Loucy (cell line): ENCODE data around the gene FGA.

Experiments used
- H2AFZ ChIP-seq: fragments of 200-600 bp; sonication (generic); 2 replicates; pipeline ENCODE4 v1.6.0; 2016; ENCODE audit warnings: antibody characterized with exemption, mild to moderate bottlenecking, low read length, moderate library complexity
- H3F3A ChIP-seq: fragments of 200-600 bp; 2 replicates; pipeline ENCODE4 v1.6.0; 2016; ENCODE audit warnings: antibody characterized with exemption, low read depth, mild to moderate bottlenecking
- H3K27me3 ChIP-seq: fragments of 200-600 bp; sonication (generic); 2 replicates; pipeline ENCODE4 v1.6.1; 2014; ENCODE audit warnings: low read length, mild to moderate bottlenecking; ENCODE audit not compliant: insufficient read depth, poor library complexity, severe bottlenecking
- H3K36me3 ChIP-seq: fragments of 200-600 bp; sonication (generic); 2 replicates; pipeline ENCODE4 v1.6.1; 2016; ENCODE audit warnings: low read length; ENCODE audit not compliant: insufficient read depth
- H3K4me1 ChIP-seq: fragments of 200-600 bp; sonication (generic); 2 replicates; pipeline ENCODE4 v1.5.1; 2014; ENCODE audit warnings: low read length, mild to moderate bottlenecking; ENCODE audit not compliant: insufficient read depth, poor library complexity, severe bottlenecking
- H3K4me2 ChIP-seq: fragments of 200-600 bp; sonication (generic); 2 replicates; pipeline ENCODE4 v1.6.0; 2014; ENCODE audit warnings: antibody characterized with exemption, low read length, low read depth, mild to moderate bottlenecking; ENCODE audit not compliant: poor library complexity, severe bottlenecking
- H3K4me3 ChIP-seq: fragments of 200-600 bp; sonication (generic); 2 replicates; pipeline ENCODE4 v1.5.1; 2014; ENCODE audit warnings: low read length, mild to moderate bottlenecking, mixed read lengths; ENCODE audit not compliant: poor library complexity, severe bottlenecking
- H3K79me2 ChIP-seq: fragments of 200-600 bp; sonication (generic); 2 replicates; pipeline ENCODE4 v1.6.1; 2014; ENCODE audit warnings: low read length; ENCODE audit not compliant: insufficient read depth
- H3K9ac ChIP-seq: fragments of 200-600 bp; sonication (generic); 2 replicates; pipeline ENCODE4 v1.6.0; 2014; ENCODE audit warnings: mild to moderate bottlenecking, low read depth, low read length, moderate library complexity; ENCODE audit not compliant: poor library complexity, severe bottlenecking
- H3K9me2 ChIP-seq: fragments of 200-600 bp; sonication (generic); replicated peaks from 2 replicates; pipeline ENCODE4 v1.6.1; 2016; ENCODE audit warnings: low read depth, low read length, mixed read lengths
- H3K9me3 ChIP-seq: fragments of 200-600 bp; sonication (generic); 2 replicates; pipeline ENCODE4 v1.6.1; 2014; ENCODE audit warnings: mild to moderate bottlenecking, antibody characterized with exemption, low read length, low read depth; ENCODE audit not compliant: insufficient read depth
- H4K20me1 ChIP-seq: fragments of 200-600 bp; sonication (generic); 2 replicates; pipeline ENCODE4 v1.6.0; 2014; ENCODE audit warnings: antibody characterized with exemption, low read length, mild to moderate bottlenecking; ENCODE audit not compliant: insufficient read depth, poor library complexity, severe bottlenecking
- EZH2phosphoT487 ChIP-seq: fragments of 200-600 bp; IDR thresholded peaks from 2 replicates; pipeline ENCODE4 v1.6.1; 2018; ENCODE audit warnings: antibody characterized with exemption, mild to moderate bottlenecking, moderate library complexity, borderline replicate concordance
- TF ChIP-seq, protein P1 (sequence below): fragments of 200-600 bp; sonication (generic); conservative IDR thresholded peaks from 2 replicates; pipeline ENCODE4 v1.5.1; 2014; ENCODE audit warnings: mild to moderate bottlenecking, antibody characterized with exemption, low read length

The FGA gene

DNA sequence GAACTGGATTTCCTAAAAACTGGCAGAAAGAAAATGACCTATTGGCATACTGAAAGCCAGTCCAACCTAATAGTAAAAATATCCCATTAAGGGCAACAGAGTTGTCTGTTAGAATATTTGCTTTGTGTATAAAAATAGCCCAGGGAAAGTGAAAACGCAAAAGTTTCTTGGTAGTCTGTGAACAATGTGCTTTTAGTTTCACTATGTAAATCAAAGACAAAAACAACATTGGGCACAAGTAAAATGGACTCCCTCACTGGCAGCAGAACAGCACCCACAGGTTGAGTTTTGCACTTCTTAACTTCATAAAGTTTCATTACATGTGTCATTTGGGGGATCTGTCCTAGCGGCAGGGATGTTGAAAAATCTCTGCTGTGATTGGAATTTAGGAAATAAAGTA is 26.2 kb upstream of the FGA start:
- peaks cover 5% of the 10 kb centered on the region for H3K27me3 ChIP-seq
- H3K9me3 ChIP-seq: no peaks in the 10 kb centered on the region
- TF ChIP-seq, protein P1, sequence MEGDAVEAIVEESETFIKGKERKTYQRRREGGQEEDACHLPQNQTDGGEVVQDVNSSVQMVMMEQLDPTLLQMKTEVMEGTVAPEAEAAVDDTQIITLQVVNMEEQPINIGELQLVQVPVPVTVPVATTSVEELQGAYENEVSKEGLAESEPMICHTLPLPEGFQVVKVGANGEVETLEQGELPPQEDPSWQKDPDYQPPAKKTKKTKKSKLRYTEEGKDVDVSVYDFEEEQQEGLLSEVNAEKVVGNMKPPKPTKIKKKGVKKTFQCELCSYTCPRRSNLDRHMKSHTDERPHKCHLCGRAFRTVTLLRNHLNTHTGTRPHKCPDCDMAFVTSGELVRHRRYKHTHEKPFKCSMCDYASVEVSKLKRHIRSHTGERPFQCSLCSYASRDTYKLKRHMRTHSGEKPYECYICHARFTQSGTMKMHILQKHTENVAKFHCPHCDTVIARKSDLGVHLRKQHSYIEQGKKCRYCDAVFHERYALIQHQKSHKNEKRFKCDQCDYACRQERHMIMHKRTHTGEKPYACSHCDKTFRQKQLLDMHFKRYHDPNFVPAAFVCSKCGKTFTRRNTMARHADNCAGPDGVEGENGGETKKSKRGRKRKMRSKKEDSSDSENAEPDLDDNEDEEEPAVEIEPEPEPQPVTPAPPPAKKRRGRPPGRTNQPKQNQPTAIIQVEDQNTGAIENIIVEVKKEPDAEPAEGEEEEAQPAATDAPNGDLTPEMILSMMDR: no peak
- TF ChIP-seq EZH2phosphoT487: no peak
- H4K20me1 ChIP-seq: no peaks in the 10 kb centered on the region
- no peaks in the 10 kb centered on the region for H3F3A ChIP-seq
- no peak overlapping the region for H3K9ac ChIP-seq
- H3K9me2 ChIP-seq: no peaks in the 10 kb centered on the region
- no peak overlapping the region for H3K4me3 ChIP-seq
- H3K4me2 ChIP-seq: no peak overlapping the region
- no peaks in the 10 kb centered on the region for H3K36me3 ChIP-seq
- no peaks in the 10 kb centered on the region for H3K79me2 ChIP-seq
- no peaks in the 10 kb centered on the region for H3K4me1 ChIP-seq
- 0 out of 2 replicates have a peak overlapping the region, but pooled peaks have one; percentile 46 for H2AFZ ChIP-seq

DNA sequence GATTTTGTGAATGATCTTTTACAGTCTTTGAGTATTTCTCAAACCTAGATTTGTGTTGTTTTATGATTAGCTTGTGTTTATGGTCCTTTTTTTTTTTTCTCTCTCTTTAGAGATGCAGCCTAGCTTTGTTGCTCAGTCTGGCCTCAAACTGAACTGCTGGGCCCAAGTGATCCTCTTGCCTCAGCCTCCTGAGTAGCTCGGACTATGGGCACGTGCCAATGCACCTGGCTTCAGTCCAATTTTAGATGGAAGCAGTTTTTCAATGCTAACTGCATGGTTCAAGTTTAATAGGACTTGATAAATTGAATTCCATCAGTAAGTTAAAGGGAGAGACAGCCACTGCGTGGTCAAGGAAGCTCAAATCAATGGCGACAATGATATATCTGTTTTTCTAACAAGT is 25.7 kb upstream of the FGA start:
- Histone ChIP-seq H2AFZ (0 out of 2 replicates have a peak overlapping the region, but pooled peaks have one; percentile 46), H3F3A (no peaks in the 10 kb centered on the region), H3K4me2 (no peak overlapping the region), H3K9me3 (no peaks in the 10 kb centered on the region), H3K9me2 (no peaks in the 10 kb centered on the region), H3K4me1 (no peaks in the 10 kb centered on the region), H4K20me1 (no peaks in the 10 kb centered on the region), H3K4me3 (no peak overlapping the region), H3K36me3 (no peaks in the 10 kb centered on the region), H3K9ac (no peak overlapping the region), H3K79me2 (no peaks in the 10 kb centered on the region), H3K27me3 (peaks cover 9% of the 10 kb centered on the region)
- TF ChIP-seq, protein P1: no peak
- no peak for TF ChIP-seq EZH2phosphoT487

GRCh38 chr4:154615211-154615610 is 24.7 kb upstream of the FGA start:
- Histone ChIP-seq H2AFZ (no peak overlapping the region), H3K9ac (no peak overlapping the region), H3K79me2 (no peaks in the 10 kb centered on the region), H4K20me1 (no peaks in the 10 kb centered on the region), H3K9me3 (no peaks in the 10 kb centered on the region), H3F3A (no peaks in the 10 kb centered on the region), H3K4me2 (no peak overlapping the region), H3K4me1 (no peaks in the 10 kb centered on the region), H3K36me3 (no peaks in the 10 kb centered on the region), H3K9me2 (no peaks in the 10 kb centered on the region), H3K4me3 (no peak overlapping the region), H3K27me3 (peaks cover 9% of the 10 kb centered on the region)
- TF ChIP-seq EZH2phosphoT487: no peak
- TF ChIP-seq, protein P1: no peak
